ENCODE measurements around the gene PCBP3. TPM values are rescaled to one million over a fixed set of nuclear protein-coding genes. Genes with fewer than 3 reads are reported as not detected.

Gene PCBP3
- total RNA-seq, 8 experiments from 2014 or later = 2.5 to 20.9 (median 10.0) TPM

DNA sequence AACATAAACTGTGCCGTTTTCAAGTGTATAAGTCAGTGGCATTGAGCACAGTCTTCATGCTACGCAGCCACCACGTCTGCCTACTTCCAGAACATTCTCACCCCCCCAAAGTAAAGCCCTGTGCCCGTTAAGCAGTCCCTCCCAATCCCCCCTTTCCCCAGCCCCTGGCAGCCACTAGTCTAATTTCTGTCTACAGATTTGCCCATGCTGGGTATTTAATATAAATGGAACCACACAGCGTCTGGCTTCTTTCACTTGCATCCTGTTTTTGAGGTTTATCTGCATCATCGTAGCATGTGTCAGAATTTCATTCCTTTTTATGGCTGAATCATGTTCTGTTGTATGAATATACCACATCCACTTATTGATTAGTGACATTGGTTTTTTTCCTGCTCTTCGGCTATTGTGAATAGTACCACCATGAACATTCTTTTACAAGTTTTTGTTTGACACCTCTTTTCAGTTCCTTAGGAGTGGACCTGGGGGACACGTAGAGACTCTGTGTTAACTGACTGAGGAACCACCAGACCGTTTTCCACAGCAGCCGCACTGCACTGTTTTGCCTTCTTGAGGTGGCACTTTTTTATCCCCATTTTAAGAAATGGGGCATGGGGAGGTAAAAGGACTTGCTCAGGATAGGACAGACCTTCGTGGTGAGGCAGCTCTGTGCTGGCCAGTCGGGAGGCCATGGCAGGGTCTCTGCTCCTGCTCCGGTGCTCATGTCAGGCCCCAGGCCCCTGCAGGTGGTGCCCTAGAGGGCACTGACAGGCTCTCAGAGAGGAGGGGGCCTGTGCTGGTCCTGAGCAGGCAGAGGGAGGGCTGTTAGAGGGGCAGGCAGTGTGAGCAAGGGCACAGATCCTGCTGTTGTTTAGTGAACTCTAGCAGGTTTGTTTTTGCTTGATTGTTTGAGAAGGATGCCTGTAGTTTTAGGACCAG lies 123.8 kb downstream of the PCBP3 start:
- in situ Hi-C loops (cut with MboI; ENCODE audit: low pct_unique_long_range_greater_than_20kb in 2 of 9, low sequenced_read_pairs in 9 of 9, unreplicated experiment in 9 of 9) = no loop called here
- Histone ChIP-seq H3K27ac (no peak overlapping the region), H3K4me3 (no peak overlapping the region), H3K4me1 (replicated peaks in 1 of 2) (peaks cover 0 to 11% of the 10 kb centered on the region in 2 donors)
- peak in 2 of 8 experiments; percentile 23 to 38 for ATAC-seq (replicated peaks in 6 of 8)
- 51 to 100% (median 80%) methylated on average over 2 to 6 of the region's 13 CpGs; no CpG with 5 or more reads in 1 of the 10 experiments for WGBS, 10 experiments

DNA sequence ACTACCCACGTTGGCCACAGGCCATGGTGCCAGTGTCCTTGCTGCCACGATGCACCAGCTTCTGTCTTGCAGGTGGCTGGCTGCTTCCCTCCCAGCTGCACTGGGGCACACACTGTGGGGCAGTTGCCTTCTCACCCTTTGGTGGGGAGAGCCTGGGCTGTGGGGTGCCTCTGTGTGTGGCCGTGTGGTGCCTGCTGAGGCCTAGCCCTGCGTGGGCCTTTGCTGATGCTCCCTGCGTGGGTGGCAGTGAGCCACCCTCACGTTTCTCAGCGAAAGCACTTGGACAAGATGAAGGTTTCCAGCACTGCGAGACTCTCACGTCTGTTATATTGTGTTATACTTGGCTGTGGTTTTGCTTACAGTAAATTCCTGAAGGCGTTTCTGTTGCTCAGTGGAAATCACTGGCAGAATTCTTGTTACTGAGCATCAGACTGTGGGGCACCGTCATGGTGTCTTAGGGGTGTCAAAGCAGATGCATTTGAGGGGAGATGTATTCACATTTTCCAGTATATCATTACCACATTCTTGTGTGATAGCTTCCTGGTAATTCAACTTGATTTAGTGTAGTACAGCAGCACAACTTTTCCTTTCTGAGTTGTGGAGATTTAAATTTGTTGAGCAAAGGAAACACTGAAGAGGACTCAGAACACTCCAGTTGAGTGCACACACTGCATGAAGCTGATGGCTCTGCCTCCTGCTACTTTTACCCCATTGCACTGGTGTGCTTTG lies 124.7 kb downstream of the PCBP3 start:
- in situ Hi-C loops (cut with MboI; ENCODE audit: low pct_unique_long_range_greater_than_20kb in 2 of 9, low sequenced_read_pairs in 9 of 9, unreplicated experiment in 9 of 9) = no loop called here
- Histone ChIP-seq H3K27ac (no peak overlapping the region), H3K4me1 (replicated peaks in 1 of 2) (peaks cover 0 to 11% of the 10 kb centered on the region in 2 donors), H3K4me3 (no peak overlapping the region)
- ATAC-seq (replicated peaks in 6 of 8) = peak in 1 of 8 experiments; percentile 73
- 13 to 100% (median 85%) methylated on average over 1 to 6 of the region's 11 CpGs; no CpG with 5 or more reads in 5 of the 10 experiments for WGBS, 10 experiments

DNA sequence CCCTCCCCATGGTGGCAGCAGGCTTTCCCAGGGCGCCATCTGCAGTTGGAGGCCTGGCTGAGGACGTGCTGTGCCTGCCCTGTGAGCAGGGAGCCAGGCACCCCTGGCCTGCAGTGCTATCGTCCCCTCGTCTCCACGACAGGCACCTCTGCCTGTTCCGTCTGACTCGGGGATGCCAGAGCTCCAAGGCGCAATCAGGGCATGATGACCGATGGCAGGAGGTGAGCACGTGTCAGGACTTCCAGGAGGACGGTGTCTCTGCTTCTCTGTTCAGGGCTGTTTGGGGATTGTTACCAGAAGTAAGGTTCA lies 125.2 kb downstream of the PCBP3 start:
- peak in 3 of 8 experiments; percentile 21 to 45 (median 24) for ATAC-seq (replicated peaks in 6 of 8)
- H3K27ac ChIP-seq = no peak overlapping the region
- WGBS, 10 experiments = 54 to 93% (median 90%) methylated on average over 2 to 8 of the region's 11 CpGs; no CpG with 5 or more reads in 6 of the 10 experiments

DNA sequence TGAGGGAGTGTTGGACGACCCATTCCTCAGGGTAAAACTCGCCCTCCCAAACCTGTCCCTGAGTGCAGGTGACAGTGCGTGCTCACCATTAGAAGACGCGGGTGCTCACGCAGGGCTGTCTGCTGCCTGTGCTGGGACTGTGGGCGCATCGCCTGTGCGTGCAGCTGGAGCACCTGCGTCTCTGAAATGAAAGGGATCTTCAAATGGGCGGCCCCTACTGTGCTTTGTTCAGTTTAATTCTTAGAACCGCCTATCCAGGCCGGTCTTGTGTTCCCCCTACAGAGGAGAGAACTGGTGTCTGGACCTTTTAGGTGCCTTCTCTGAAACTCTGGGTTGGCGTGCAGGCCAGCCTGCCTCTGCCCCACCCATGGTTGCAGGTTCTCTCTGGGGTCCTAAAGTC lies 125.8 kb downstream of the PCBP3 start:
- Histone ChIP-seq H3K4me1 (replicated peaks in 1 of 2) (peaks cover 0 to 11% of the 10 kb centered on the region in 2 donors), H3K27ac (no peak overlapping the region), H3K4me3 (no peak overlapping the region)
- ATAC-seq (replicated peaks in 6 of 8) = no peak
- in situ Hi-C loops (cut with MboI; ENCODE audit: low pct_unique_long_range_greater_than_20kb in 2 of 9, low sequenced_read_pairs in 9 of 9, unreplicated experiment in 9 of 9) = no loop called here
- WGBS, 10 experiments = 40 to 100% (median 96%) methylated on average over 1 to 12 of the region's 14 CpGs; no CpG with 5 or more reads in 4 of the 10 experiments

More for the DNA sequence above, 125.2 kb downstream of the PCBP3 start:
- in situ Hi-C loops (cut with MboI; ENCODE audit: low pct_unique_long_range_greater_than_20kb in 2 of 9, low sequenced_read_pairs in 9 of 9, unreplicated experiment in 9 of 9) = no loop called here
- H3K4me1 ChIP-seq (replicated peaks in 1 of 2) = peaks cover 0 to 11% of the 10 kb centered on the region in 2 donors
- H3K4me3 ChIP-seq = no peak overlapping the region

DNA sequence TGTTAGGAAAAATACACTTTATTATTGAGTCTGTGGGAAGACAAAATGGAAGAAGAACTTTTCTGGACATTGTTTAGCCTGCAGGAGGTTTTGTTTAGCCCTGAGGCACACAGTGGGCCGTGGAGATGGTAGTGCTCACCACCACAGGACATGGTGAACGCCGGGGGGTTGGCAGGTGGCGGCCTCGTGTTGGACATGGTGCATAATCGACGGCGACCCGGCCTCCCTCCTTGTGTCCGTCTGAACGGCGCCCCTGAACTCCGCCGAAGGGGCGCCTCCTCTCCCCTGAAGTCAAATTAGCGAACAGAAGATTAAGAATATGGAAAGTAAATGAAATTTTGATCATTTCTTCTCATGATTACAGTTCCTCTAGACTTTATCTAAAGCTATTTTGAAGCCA lies 126.4 kb downstream of the PCBP3 start:
- in situ Hi-C loops (cut with MboI; ENCODE audit: low pct_unique_long_range_greater_than_20kb in 2 of 9, low sequenced_read_pairs in 9 of 9, unreplicated experiment in 9 of 9) = no loop called here
- 77 to 96% (median 87%) methylated on average over 5 to 15 of the region's 16 CpGs; no CpG with 5 or more reads in 2 of the 10 experiments for WGBS, 10 experiments
- Histone ChIP-seq H3K4me1 (replicated peaks in 1 of 2) (peaks cover 0 to 11% of the 10 kb centered on the region in 2 donors), H3K4me3 (no peak overlapping the region), H3K27ac (no peak overlapping the region)
- no peak for ATAC-seq (replicated peaks in 6 of 8)

DNA sequence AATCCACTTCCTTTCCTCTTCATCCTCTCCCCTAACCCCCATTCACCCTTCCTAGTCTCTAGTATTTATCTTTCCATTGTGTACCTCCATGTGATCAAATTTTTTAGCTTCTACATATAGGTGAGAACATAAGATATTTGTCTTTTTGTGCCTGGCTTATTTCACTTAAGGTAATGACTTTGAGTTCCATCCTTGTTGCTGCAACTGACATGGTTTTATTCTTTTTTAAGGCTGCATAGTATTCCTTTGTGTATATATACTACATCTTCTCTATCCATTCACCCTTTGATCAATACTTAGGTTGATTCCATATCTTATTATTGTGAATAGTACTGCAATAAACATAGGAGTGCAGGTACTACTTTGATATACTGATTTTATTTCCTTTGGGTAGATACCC lies 128.7 kb downstream of the PCBP3 start:
- peaks cover 0 to 3% of the 10 kb centered on the region in 2 donors for H3K4me1 ChIP-seq (replicated peaks in 1 of 2)
- in situ Hi-C loops (cut with MboI; ENCODE audit: low pct_unique_long_range_greater_than_20kb in 2 of 9, low sequenced_read_pairs in 9 of 9, unreplicated experiment in 9 of 9) = no loop called here
- no peak for ATAC-seq (replicated peaks in 6 of 8)
- H3K4me3 ChIP-seq = no peak overlapping the region
- no peak overlapping the region for H3K27ac ChIP-seq

DNA sequence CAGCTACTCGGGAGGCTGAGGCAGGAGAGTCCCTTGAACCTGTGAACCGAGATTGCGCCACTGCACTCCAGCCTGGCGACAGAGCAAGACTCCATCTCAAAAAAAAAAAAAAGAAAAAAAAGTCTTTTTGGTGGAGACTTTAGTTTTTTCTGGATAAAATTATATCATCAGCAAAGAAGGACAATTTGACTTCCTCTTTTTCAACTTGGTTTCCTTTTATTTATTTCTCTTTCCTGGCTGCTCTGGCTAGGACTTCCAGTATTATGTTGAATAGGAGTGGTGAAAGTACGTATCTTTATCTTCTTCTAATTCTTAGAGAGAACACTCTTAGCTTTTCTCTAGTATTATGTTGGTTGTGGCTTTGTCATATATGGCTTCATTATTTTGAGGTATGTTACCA lies 130.8 kb downstream of the PCBP3 start:
- no peak for ATAC-seq (replicated peaks in 6 of 8)
- in situ Hi-C loops (cut with MboI; ENCODE audit: low pct_unique_long_range_greater_than_20kb in 2 of 9, low sequenced_read_pairs in 9 of 9, unreplicated experiment in 9 of 9) = no loop called here
- 18 to 100% (median 94%) methylated on average over 1 to 5 of the region's 5 CpGs; no CpG with 5 or more reads in 1 of the 10 experiments for WGBS, 10 experiments
- Histone ChIP-seq H3K4me3 (no peak overlapping the region), H3K27ac (no peak overlapping the region), H3K4me1 (replicated peaks in 1 of 2) (no peaks in the 10 kb centered on the region)

DNA sequence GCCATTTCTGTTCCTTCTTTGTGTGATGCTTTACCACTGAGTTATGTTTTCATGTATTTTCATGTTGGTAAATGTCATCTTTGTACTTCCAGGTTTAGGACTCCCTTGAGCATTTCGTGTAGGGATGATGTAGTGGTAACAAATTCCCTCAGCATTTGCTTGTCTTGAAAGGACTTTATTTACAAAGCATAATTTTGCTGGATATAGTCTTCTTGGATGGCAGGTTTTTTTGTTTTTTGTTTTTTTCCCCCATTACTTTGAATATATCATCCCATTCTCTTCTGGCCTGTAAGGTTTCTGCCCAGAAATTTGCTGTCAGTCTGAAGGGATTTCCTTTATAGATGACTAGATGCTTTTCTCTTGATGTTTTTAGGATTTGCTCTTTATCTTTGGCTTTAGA lies 133.4 kb downstream of the PCBP3 start:
- ATAC-seq (replicated peaks in 6 of 8) = no peak
- Histone ChIP-seq H3K4me3 (no peak overlapping the region), H3K27ac (no peak overlapping the region), H3K4me1 (replicated peaks in 1 of 2) (no peaks in the 10 kb centered on the region)
- in situ Hi-C loops (cut with MboI; ENCODE audit: low pct_unique_long_range_greater_than_20kb in 2 of 9, low sequenced_read_pairs in 9 of 9, unreplicated experiment in 9 of 9) = no loop called here
- WGBS, 10 experiments = 0 to 100% (median 75%) methylated on average over 1 of the region's 1 CpG

DNA sequence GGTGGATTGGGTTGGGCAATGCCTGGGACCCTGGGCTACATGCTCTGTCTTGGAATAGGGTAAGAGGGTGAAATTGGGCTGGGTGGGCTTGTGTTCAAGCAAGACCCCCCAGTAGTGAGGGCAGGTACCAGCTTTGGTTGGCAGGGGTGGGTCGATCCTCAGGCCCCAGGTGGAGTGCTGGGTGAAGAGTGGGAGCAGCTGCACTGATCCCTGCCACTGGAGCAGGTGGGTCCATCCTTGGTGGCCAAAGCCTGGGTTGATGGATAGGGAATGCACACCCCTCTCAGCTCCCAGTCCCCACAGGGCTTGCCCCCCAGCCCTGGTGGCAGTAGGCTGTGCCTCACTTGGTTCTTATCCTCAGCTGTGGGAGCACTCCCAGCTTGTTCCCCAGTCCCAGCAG lies 135.2 kb downstream of the PCBP3 start:
- Histone ChIP-seq H3K4me3 (no peak overlapping the region), H3K27ac (no peak overlapping the region), H3K4me1 (replicated peaks in 1 of 2) (no peaks in the 10 kb centered on the region)
- in situ Hi-C loops (cut with MboI; ENCODE audit: low pct_unique_long_range_greater_than_20kb in 2 of 9, low sequenced_read_pairs in 9 of 9, unreplicated experiment in 9 of 9) = no loop called here
- ATAC-seq (replicated peaks in 6 of 8) = no peak
- WGBS, 10 experiments = 83% methylated on average over 1 of the region's 1 CpG; no CpG with 5 or more reads in 9 of the 10 experiments

DNA sequence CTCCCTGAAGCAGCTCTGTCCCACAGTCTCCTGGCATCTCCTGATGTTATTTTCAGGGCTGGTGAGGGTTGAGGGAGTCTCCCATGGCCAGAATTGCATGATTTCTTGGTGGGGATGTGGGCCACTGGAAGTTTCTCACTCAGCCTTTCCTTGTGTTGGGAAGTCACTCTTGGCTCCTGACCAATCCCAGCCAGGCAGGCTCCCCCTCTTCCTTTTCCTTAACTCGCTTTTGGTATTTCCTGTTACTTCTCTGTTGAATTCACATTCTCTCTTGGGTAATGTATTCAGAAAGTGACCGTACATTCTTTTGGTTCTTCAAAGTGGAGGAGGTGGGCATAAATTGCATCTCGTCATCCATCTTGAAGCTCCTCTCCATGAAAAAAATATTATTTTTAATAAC lies 135.7 kb downstream of the PCBP3 start:
- in situ Hi-C loops (cut with MboI; ENCODE audit: low pct_unique_long_range_greater_than_20kb in 2 of 9, low sequenced_read_pairs in 9 of 9, unreplicated experiment in 9 of 9) = no loop called here
- ATAC-seq (replicated peaks in 6 of 8) = no peak
- Histone ChIP-seq H3K4me3 (no peak overlapping the region), H3K4me1 (replicated peaks in 1 of 2) (no peaks in the 10 kb centered on the region), H3K27ac (no peak overlapping the region)
- WGBS, 10 experiments = 51 to 100% (median 91%) methylated on average over 2 to 3 of the region's 3 CpGs

DNA sequence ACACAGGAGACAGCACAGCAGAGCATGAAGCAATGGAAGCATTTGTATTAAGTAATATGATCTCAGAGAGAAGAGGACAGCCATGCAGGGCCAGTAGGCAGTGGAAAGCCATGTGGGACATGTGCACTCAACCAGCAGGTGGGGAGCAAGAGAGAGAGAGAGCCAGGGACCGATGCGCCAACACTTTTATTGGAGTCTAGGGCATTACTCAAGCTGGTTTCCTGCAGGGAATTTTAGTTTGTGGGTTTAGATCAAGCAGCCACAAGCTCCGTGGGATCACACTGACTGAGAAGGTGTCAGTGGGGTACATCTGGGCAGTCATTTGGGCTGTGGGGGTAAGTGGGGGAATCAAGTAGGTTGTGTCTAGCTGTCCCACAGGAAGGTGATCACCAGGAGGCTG lies 137.1 kb downstream of the PCBP3 start:
- 0 to 100% (median 92%) methylated on average over 1 to 2 of the region's 3 CpGs; no CpG with 5 or more reads in 5 of the 10 experiments for WGBS, 10 experiments
- no peak for ATAC-seq (replicated peaks in 6 of 8)
- Histone ChIP-seq H3K4me1 (replicated peaks in 1 of 2) (no peaks in the 10 kb centered on the region), H3K27ac (no peak overlapping the region), H3K4me3 (no peak overlapping the region)
- in situ Hi-C loops (cut with MboI; ENCODE audit: low pct_unique_long_range_greater_than_20kb in 2 of 9, low sequenced_read_pairs in 9 of 9, unreplicated experiment in 9 of 9) = no loop called here

DNA sequence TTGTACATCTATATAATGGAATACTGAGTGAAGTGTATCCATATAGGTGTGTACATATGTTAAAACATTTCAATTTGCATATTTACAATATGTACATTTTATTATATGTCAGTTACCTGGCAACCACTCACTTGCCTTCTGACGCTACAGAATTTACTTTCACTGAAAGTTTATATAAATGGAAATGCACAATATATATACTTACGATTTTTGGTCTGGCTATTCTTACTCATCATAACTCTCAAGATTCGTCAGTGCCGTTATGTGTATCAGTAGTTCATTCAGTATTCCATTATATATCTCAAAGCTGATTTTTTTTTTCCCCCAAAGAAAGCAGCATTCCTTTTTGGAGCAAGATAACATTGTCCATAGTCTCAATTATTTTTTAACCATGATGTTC lies 138.2 kb downstream of the PCBP3 start:
- ATAC-seq (replicated peaks in 6 of 8) = peak in 1 of 8 experiments; percentile 54
- Histone ChIP-seq H3K4me3 (no peak overlapping the region), H3K27ac (no peak overlapping the region), H3K4me1 (replicated peaks in 1 of 2) (no peaks in the 10 kb centered on the region)
- in situ Hi-C loops (cut with MboI; ENCODE audit: low pct_unique_long_range_greater_than_20kb in 2 of 9, low sequenced_read_pairs in 9 of 9, unreplicated experiment in 9 of 9) = no loop called here
- 55 to 100% (median 91%) methylated on average over 3 to 4 of the region's 4 CpGs; no CpG with 5 or more reads in 1 of the 10 experiments for WGBS, 10 experiments

DNA sequence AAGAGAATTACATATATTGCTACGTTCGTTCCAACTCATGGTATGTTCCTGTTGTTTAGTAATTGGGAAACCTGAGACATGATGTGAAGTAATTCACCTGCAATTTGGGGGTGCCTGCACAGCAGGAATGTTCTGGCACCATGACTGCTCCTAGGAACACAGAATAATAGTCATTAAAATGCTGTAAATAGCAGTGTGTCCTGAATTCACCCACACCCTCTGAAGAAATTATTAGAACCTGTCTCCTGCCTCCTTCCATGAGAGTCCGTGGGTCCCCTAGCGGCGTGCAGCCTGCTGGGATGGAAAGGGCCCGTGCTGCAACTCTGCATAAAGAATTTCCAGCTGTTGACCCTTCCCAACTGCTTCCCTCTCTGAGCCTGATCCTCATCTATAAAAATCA lies 143.1 kb downstream of the PCBP3 start:
- in situ Hi-C loops (cut with MboI; ENCODE audit: low pct_unique_long_range_greater_than_20kb in 2 of 9, low sequenced_read_pairs in 9 of 9, unreplicated experiment in 9 of 9) = no loop called here
- ATAC-seq (replicated peaks in 6 of 8) = no peak

More for the DNA sequence above, 143.1 kb downstream of the PCBP3 start:
- Histone ChIP-seq H3K4me3 (no peak overlapping the region), H3K27ac (no peak overlapping the region), H3K4me1 (replicated peaks in 1 of 2) (no peaks in the 10 kb centered on the region)
- WGBS, 10 experiments = 26 to 98% (median 78%) methylated on average over 2 to 6 of the region's 6 CpGs; no CpG with 5 or more reads in 2 of the 10 experiments

Measured in motor neuron (in vitro differentiated cells).